ENCODE data around the gene ASB7.

The ASB7 gene

GRCh38 chr15:100686021-100686724 lies 83.8 kb downstream of the ASB7 start:
- no peak for DNase-seq (ENCODE audit: low spot score)

GRCh38 chr15:100686725-100687473 lies 84.5 kb downstream of the ASB7 start:
- no peak for DNase-seq (ENCODE audit: low spot score)

GRCh38 chr15:100687582-100688141 lies 85.3 kb downstream of the ASB7 start:
- no peak for DNase-seq (ENCODE audit: low spot score)

GRCh38 chr15:100688549-100689120 lies 86.2 kb downstream of the ASB7 start:
- DNase-seq (ENCODE audit: low spot score): no peak

GRCh38 chr15:100689131-100689899 lies 86.9 kb downstream of the ASB7 start:
- no peak for DNase-seq (ENCODE audit: low spot score)

- no peak for DNase-seq (ENCODE audit: low spot score)
Measured at GRCh38 chr15:100690032-100690794, 87.8 kb downstream of the ASB7 start.

- no peak for DNase-seq (ENCODE audit: low spot score)
Measured at GRCh38 chr15:100690795-100691158, 88.4 kb downstream of the ASB7 start.

- DNase-seq (ENCODE audit: low spot score): no peak
Measured at GRCh38 chr15:100691321-100691720, 88.9 kb downstream of the ASB7 start.

- no peak for DNase-seq (ENCODE audit: low spot score)
Measured at GRCh38 chr15:100692246-100692645, 89.9 kb downstream of the ASB7 start.

GRCh38 chr15:100692671-100693070 lies 90.3 kb downstream of the ASB7 start:
- DNase-seq (ENCODE audit: low spot score): no peak

GRCh38 chr15:100693451-100693850 lies 91.1 kb downstream of the ASB7 start:
- DNase-seq (ENCODE audit: low spot score): no peak

GRCh38 chr15:100694381-100695021 lies 92.1 kb downstream of the ASB7 start:
- no peak for DNase-seq (ENCODE audit: low spot score)

GRCh38 chr15:100695048-100695447 lies 92.7 kb downstream of the ASB7 start:
- DNase-seq (ENCODE audit: low spot score): no peak

- DNase-seq (ENCODE audit: low spot score): no peak
Measured at GRCh38 chr15:100696452-100696851, 94.1 kb downstream of the ASB7 start.

Data from NAMALWA (cell line).